ENCODE results near the gene ZNF566.

ZNF566 gene

DNA sequence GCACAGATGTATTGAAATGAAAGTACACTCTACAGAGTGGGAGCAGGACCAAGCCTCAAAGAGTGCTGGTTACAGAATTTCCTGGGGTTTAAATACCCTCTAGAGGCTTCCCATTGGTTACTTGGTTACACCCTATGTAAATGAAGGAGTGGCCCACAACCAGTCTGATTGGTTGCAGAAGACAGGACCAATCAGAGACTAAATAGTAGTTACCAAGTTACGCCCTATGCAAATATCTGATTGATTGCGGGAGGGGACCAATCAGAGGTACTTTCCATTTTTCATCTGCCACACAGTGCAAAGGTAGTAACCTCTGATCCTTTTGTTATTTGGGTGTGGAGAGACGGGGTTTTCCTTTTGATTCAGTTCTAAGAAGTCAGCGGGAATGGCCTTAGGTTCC lies 65.4 kb downstream of the ZNF566 start:
- no peaks in the 10 kb centered on the region for H3K79me2 ChIP-seq (ENCODE audit: low read length)
- no peak overlapping the region for H3K4me2 ChIP-seq (ENCODE audit: low read length)
- H4K20me1 ChIP-seq (ENCODE audit: insufficient read depth, low read length) = no peaks in the 10 kb centered on the region
- no peak overlapping the region for H3K4me3 ChIP-seq (ENCODE audit: low read length)
- H3K4me1 ChIP-seq (ENCODE audit: low read length) = peaks cover 2% of the 10 kb centered on the region; the same call in 1 of the 2 replicates
- H3K27me3 ChIP-seq (ENCODE audit: low read depth, low read length) = no peaks in the 10 kb centered on the region
- no peak overlapping the region for H3K9ac ChIP-seq (ENCODE audit: low read length)
- no peak for TF ChIP-seq EZH2phosphoT487 (IDR thresholded peaks at IDR 0.05; ENCODE audit: low read depth)
- TF ChIP-seq, protein P1, sequence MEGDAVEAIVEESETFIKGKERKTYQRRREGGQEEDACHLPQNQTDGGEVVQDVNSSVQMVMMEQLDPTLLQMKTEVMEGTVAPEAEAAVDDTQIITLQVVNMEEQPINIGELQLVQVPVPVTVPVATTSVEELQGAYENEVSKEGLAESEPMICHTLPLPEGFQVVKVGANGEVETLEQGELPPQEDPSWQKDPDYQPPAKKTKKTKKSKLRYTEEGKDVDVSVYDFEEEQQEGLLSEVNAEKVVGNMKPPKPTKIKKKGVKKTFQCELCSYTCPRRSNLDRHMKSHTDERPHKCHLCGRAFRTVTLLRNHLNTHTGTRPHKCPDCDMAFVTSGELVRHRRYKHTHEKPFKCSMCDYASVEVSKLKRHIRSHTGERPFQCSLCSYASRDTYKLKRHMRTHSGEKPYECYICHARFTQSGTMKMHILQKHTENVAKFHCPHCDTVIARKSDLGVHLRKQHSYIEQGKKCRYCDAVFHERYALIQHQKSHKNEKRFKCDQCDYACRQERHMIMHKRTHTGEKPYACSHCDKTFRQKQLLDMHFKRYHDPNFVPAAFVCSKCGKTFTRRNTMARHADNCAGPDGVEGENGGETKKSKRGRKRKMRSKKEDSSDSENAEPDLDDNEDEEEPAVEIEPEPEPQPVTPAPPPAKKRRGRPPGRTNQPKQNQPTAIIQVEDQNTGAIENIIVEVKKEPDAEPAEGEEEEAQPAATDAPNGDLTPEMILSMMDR (IDR thresholded peaks at IDR 0.05; ENCODE audit: low read depth, low read length) = no peak
- no peak overlapping the region for H2AFZ ChIP-seq (ENCODE audit: low read depth, low read length)
- peaks cover 4% of the 10 kb centered on the region; the same call in 1 of the 2 replicates for H3K9me3 ChIP-seq (ENCODE audit: insufficient read depth, low read length)
- no peaks in the 10 kb centered on the region for H3K36me3 ChIP-seq (replicated peaks; ENCODE audit: low read depth, low read length)
- H3K27ac ChIP-seq (ENCODE audit: low read length) = no peak overlapping the region

DNA sequence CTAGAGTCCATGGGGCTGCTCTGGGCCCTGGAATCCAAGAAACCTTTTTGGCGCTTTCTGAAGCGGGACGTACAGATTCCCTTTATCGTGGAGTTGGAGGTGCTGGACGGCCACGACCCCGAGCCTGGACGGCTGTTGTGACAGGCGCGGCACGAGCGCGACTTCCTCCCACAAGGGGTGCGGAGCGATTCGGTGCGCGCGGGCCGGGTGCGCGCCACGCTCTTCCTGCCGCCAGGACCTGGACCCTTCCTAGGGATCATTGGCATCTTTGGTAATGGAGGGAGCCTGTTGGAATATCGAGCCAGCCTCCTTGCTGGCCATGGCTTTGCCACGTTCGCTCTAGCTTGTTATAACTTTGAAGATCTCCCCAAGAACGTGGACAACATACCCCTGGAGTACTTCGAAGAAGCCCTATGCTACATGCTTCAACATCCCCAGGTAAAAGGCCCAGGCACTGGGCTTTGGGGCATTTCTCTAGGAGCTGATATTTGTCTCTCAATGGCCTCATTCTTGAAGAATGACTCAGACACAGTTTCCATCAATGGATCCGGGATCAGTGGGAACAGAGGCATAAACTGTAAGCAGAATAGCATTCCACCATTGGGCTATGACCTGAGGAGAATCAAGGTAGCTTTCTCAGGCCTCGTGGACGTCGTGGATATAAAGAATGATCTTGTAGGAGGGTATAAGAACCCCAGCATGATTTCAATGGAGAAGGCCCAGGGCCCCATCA lies 67.4 kb downstream of the ZNF566 start:
- Histone ChIP-seq H3K79me2 (ENCODE audit: low read length) (peaks cover 15% of the 10 kb centered on the region), H4K20me1 (ENCODE audit: insufficient read depth, low read length) (no peaks in the 10 kb centered on the region), H3K36me3 (replicated peaks; ENCODE audit: low read depth, low read length) (peaks cover 7% of the 10 kb centered on the region), H3K9me3 (ENCODE audit: insufficient read depth, low read length) (no peaks in the 10 kb centered on the region), H3K27ac (ENCODE audit: low read length) (no peak overlapping the region), H3K9ac (ENCODE audit: low read length) (no peak overlapping the region), H3K4me2 (ENCODE audit: low read length) (no peak overlapping the region), H2AFZ (ENCODE audit: low read depth, low read length) (no peak overlapping the region), H3K4me3 (ENCODE audit: low read length) (no peak overlapping the region), H3K4me1 (ENCODE audit: low read length) (peaks cover 9% of the 10 kb centered on the region), H3K27me3 (ENCODE audit: low read depth, low read length) (no peaks in the 10 kb centered on the region)
- TF ChIP-seq EZH2phosphoT487 (IDR thresholded peaks at IDR 0.05; ENCODE audit: low read depth) = no peak
- TF ChIP-seq, protein P1 (IDR thresholded peaks at IDR 0.05; ENCODE audit: low read depth, low read length) = no peak

DNA sequence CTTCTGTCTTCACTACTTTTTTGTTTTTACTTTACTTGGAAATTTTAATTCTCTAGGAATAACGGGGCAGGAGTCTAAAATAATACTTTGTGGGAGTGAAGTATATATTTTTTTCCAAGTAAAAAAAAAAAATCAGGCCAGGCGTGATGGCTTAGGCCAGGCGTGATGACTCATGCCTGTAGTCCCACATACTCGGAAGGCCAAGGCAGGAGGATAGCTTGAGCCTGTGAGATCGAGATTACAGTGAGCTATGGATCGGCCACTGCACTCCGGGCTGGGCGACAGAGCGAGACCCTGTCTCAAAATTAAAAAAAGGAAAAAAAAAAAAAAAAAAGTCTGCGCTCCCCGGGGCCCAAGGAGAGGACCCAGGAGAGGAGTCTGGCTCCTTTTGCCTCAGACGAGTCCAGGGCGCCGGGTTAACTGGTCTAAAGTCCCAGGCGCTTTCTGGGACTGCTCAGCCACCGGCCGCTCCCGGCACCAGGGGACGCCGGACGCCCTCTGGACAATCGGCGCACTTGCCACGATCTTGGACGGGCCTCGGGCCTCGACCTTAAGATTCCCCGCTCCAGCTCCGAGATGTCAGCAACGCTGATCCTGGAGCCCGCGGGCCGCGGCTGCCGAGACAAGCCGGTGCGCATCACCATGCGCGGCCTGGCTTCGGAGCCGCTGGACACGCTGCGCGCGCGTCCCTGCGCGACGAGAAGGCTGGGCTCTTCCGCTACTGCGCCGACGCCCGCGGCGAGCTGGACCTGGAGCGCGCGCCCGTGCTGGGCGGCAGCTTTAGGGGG lies 68.2 kb downstream of the ZNF566 start:
- Histone ChIP-seq H3K9me3 (ENCODE audit: insufficient read depth, low read length) (peaks cover 3% of the 10 kb centered on the region; the same call in 1 of the 2 replicates), H3K4me1 (ENCODE audit: low read length) (peaks cover 9% of the 10 kb centered on the region), H3K79me2 (ENCODE audit: low read length) (peaks cover 23% of the 10 kb centered on the region), H3K27me3 (ENCODE audit: low read depth, low read length) (no peaks in the 10 kb centered on the region), H3K36me3 (replicated peaks; ENCODE audit: low read depth, low read length) (peaks cover 10% of the 10 kb centered on the region), H4K20me1 (ENCODE audit: insufficient read depth, low read length) (no peaks in the 10 kb centered on the region), H3K9ac (ENCODE audit: low read length) (no peak overlapping the region), H3K4me2 (ENCODE audit: low read length) (no peak overlapping the region), H3K27ac (ENCODE audit: low read length) (no peak overlapping the region), H2AFZ (ENCODE audit: low read depth, low read length) (no peak overlapping the region), H3K4me3 (ENCODE audit: low read length) (no peak overlapping the region)
- TF ChIP-seq, protein P1 (IDR thresholded peaks at IDR 0.05; ENCODE audit: low read depth, low read length) = no peak
- no peak for TF ChIP-seq EZH2phosphoT487 (IDR thresholded peaks at IDR 0.05; ENCODE audit: low read depth)
